Measurements from ENCODE around the gene MYLK. TPM values are rescaled to one million over a fixed set of nuclear protein-coding genes. Genes with fewer than 3 reads are reported as not detected.

MYLK gene
- total RNA-seq, 2 experiments from 2014 or later = 0.22 TPM; not detected in 1

DNA sequence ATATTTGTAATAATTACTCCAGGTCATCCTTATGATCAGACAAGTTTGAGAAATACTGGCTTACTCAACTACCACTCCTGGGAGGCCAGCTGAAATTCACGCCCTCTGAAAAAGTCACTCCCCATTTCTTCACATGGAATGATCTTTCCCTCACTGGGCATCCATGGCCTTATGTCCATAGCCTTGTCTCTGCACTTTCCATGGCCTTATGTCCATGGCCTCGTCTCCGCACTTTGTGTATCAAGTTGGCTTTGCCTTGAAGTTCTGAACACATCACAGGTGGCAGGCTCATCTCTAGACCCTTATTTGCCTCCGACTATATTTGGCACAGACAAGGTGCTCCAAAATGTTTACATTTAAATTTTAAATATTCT lies 241.2 kb downstream of the MYLK start:
- no peak overlapping the region for H3K4me3 Mint-ChIP-seq
- H3K4me1 Mint-ChIP-seq (ENCODE audit: low read depth) = no peaks in the 10 kb centered on the region
- no peaks in the 10 kb centered on the region for H3K4me1 ChIP-seq (ENCODE audit: insufficient read depth, low read length)
- no peaks in the 10 kb centered on the region for H3K27me3 Mint-ChIP-seq
- CTCF ChIA-PET = no interaction called here
- H3K27ac Mint-ChIP-seq = no peak overlapping the region
- H3K27me3 ChIP-seq (ENCODE audit: control insufficient read depth in 1 of 2, insufficient read depth in 2 of 2, low read length in 2 of 2) = no peaks in the 10 kb centered on the region
- no peak overlapping the region for H3K4me3 ChIP-seq (ENCODE audit: low read length)
- no peak for ATAC-seq (ENCODE audit: poor library complexity)
- no peaks in the 10 kb centered on the region for H3K9me3 ChIP-seq (ENCODE audit: control insufficient read depth in 1 of 2, insufficient read depth in 1 of 2, low read length in 2 of 2)
- no peak overlapping the region for H3K27ac ChIP-seq (ENCODE audit: low read depth in 1 of 2, low read length in 2 of 2)
- no peak for DNase-seq
- no peaks in the 10 kb centered on the region for H3K9me3 Mint-ChIP-seq
- intact Hi-C loops (cut with DNase I, micrococcal nuclease) = no loop called here
- no peak for TF ChIP-seq CTCF (IDR thresholded peaks at IDR 0.05)
- no peaks in the 10 kb centered on the region for H3K36me3 Mint-ChIP-seq (ENCODE audit: low read depth)
- H3K36me3 ChIP-seq (ENCODE audit: insufficient read depth, low read length) = no peaks in the 10 kb centered on the region
- POLR2A ChIA-PET = no interaction called here

- intact Hi-C loops (cut with DNase I, micrococcal nuclease) = no loop called here
- H3K9me3 ChIP-seq (ENCODE audit: control insufficient read depth in 1 of 2, insufficient read depth in 1 of 2, low read length in 2 of 2) = no peaks in the 10 kb centered on the region
- peak; percentile 34 for TF ChIP-seq CTCF (IDR thresholded peaks at IDR 0.05)
- Mint-ChIP-seq H3K27ac (no peak overlapping the region), H3K9me3 (no peaks in the 10 kb centered on the region), H3K36me3 (ENCODE audit: low read depth) (no peaks in the 10 kb centered on the region), H3K4me3 (no peak overlapping the region), H3K4me1 (ENCODE audit: low read depth) (no peaks in the 10 kb centered on the region), H3K27me3 (no peaks in the 10 kb centered on the region)
- ATAC-seq (ENCODE audit: poor library complexity) (no peak), DNase-seq (peak in 12 of 14 experiments; percentile 5 to 64 (median 32))
- H3K4me3 ChIP-seq (ENCODE audit: low read length) = no peak overlapping the region
- no peaks in the 10 kb centered on the region for H3K4me1 ChIP-seq (ENCODE audit: insufficient read depth, low read length)
- ChIA-PET POLR2A (no interaction called here), CTCF (interaction anchor here (0.6 kb wide), 1 partner anchor 12 kb away, joined by 3 read pairs; no protein-coding TSS in a partner anchor)
- no peaks in the 10 kb centered on the region for H3K27me3 ChIP-seq (ENCODE audit: control insufficient read depth in 1 of 2, insufficient read depth in 2 of 2, low read length in 2 of 2)
- H3K27ac ChIP-seq (ENCODE audit: low read depth in 1 of 2, low read length in 2 of 2) = no peak overlapping the region
- no peaks in the 10 kb centered on the region for H3K36me3 ChIP-seq (ENCODE audit: insufficient read depth, low read length)
These were observed 241.8 kb downstream of the MYLK start for GRCh38 chr3:123642182-123642956.

DNA sequence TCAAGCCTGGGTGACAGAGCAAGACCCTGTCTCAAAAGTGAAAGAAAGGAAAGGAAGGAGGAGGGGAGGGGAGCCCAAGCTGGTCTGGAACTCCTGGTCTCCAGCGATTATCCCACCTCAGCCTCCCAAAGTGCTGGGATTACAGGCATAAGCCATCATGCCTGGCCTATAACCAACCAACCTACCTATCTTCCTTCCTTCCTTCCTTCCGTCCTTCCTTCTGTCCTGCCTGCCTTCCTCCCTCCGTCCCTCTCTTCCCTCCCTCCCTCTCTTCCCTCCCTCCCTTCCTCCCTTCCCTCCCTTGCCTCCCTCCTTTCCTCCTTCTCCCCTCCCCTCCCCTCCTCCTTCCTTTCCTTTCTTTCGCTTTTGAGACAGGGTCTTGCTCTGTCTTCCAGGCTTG lies 242.6 kb downstream of the MYLK start:
- no peaks in the 10 kb centered on the region for H3K4me1 Mint-ChIP-seq (ENCODE audit: low read depth)
- ChIA-PET CTCF (no interaction called here), POLR2A (no interaction called here)
- no peaks in the 10 kb centered on the region for H3K4me1 ChIP-seq (ENCODE audit: insufficient read depth, low read length)
- no peaks in the 10 kb centered on the region for H3K27me3 ChIP-seq (ENCODE audit: control insufficient read depth in 1 of 2, insufficient read depth in 2 of 2, low read length in 2 of 2)
- no peak overlapping the region for H3K27ac ChIP-seq (ENCODE audit: low read depth in 1 of 2, low read length in 2 of 2)
- H3K36me3 Mint-ChIP-seq (ENCODE audit: low read depth) = no peaks in the 10 kb centered on the region
- H3K4me3 Mint-ChIP-seq = no peak overlapping the region
- ATAC-seq (ENCODE audit: poor library complexity) (no peak), DNase-seq (no peak)
- H3K9me3 ChIP-seq (ENCODE audit: control insufficient read depth in 1 of 2, insufficient read depth in 1 of 2, low read length in 2 of 2) = no peaks in the 10 kb centered on the region
- intact Hi-C loops (cut with DNase I, micrococcal nuclease) = no loop called here
- no peaks in the 10 kb centered on the region for H3K9me3 Mint-ChIP-seq
- no peaks in the 10 kb centered on the region for H3K27me3 Mint-ChIP-seq
- H3K4me3 ChIP-seq (ENCODE audit: low read length) = no peak overlapping the region
- no peak overlapping the region for H3K27ac Mint-ChIP-seq
- TF ChIP-seq CTCF (IDR thresholded peaks at IDR 0.05) = no peak
- no peaks in the 10 kb centered on the region for H3K36me3 ChIP-seq (ENCODE audit: insufficient read depth, low read length)
